Activated CD8-positive, alpha-beta T cell treated with anti-CD3 and anti-CD28 coated beads, Interleukin-2, amount 10 ng/mL, durations not matched to agents 7 days and 5 days (primary cell): ENCODE measurements around the gene NHERF2. TPM values are rescaled to one million over a fixed set of nuclear protein-coding genes. Genes with fewer than 3 reads are reported as not detected.

ENCODE experiments used
- ATAC-seq: fragments of 150-1000 bp; cut with Tn5 transposase; one replicate; pipeline ENCODE4 v1.10.0; 2021; ENCODE audit warnings: moderate library complexity
- CTCF ChIA-PET: fragments of 350-600 bp; sonication (Branson Sonifier 250); formaldehyde crosslinking; loops from one replicate; lab custom pipeline; 2021; ENCODE audit warnings: antibody characterized with exemption; lab: Charles Lee
- POLR2A ChIA-PET: fragments of 350-600 bp; sonication (Branson Sonifier 250); formaldehyde crosslinking; loops from one replicate; lab custom pipeline; 2021; ENCODE audit warnings: antibody characterized with exemption; lab: Charles Lee
- DNase-seq: peaks from one replicate; pipeline ENCODE4 v3.0.0-alpha.2; 2020
- H3K27ac Mint-ChIP-seq: one replicate; pipeline ENCODE4 v1.8.0; 2021; ENCODE audit warnings: mild to moderate bottlenecking, mixed read lengths
- H3K27me3 Mint-ChIP-seq: one replicate; pipeline ENCODE4 v1.8.0; 2021; ENCODE audit warnings: low read depth, mixed read lengths
- H3K36me3 Mint-ChIP-seq: one replicate; pipeline ENCODE4 v1.8.0; 2021; ENCODE audit warnings: low read depth, mixed read lengths
- H3K4me1 Mint-ChIP-seq: one replicate; pipeline ENCODE4 v1.8.0; 2021; ENCODE audit warnings: low read depth, mixed read lengths
- H3K4me3 Mint-ChIP-seq: one replicate; pipeline ENCODE4 v1.8.0; 2021; ENCODE audit warnings: mild to moderate bottlenecking, mixed read lengths
- H3K9me3 Mint-ChIP-seq: one replicate; pipeline ENCODE4 v1.8.0; 2022; ENCODE audit warnings: mixed read lengths; ENCODE audit not compliant: insufficient read depth
- total RNA-seq, 2 experiments: library from RNA; stranded (reverse); gene quantifications; one replicate each; pipeline ENCODE4 v1.2.3, GENCODE V29; 2021

The NHERF2 gene
- total RNA-seq, 2 experiments from 2014 or later: 1.4 to 2.8 TPM

GRCh38 chr16:1991588-1991947, 35.1 kb upstream of the NHERF2 start:
- peaks cover 12% of the 10 kb centered on the region for H3K36me3 Mint-ChIP-seq
- no peak for DNase-seq
- H3K4me3 Mint-ChIP-seq: peak overlapping the region; percentile 69
- H3K4me1 Mint-ChIP-seq: peaks cover 25% of the 10 kb centered on the region
- ChIA-PET POLR2A (interaction anchor here (1.1 to 6.5 kb wide), 5 partner anchors 13 to 164 kb away, joined by 4 to 44 read pairs (median 5); partner anchors contain the start of genes RPS2, TBL3 and TRAF7), CTCF (interaction anchor here (1.1 to 3.1 kb wide), 3 partner anchors 12 to 156 kb away, joined by 3 to 21 read pairs (median 6); no protein-coding TSS in a partner anchor)
- H3K27me3 Mint-ChIP-seq: peaks cover 10% of the 10 kb centered on the region
- peak overlapping the region; percentile 78 for H3K27ac Mint-ChIP-seq
- H3K9me3 Mint-ChIP-seq: no peaks in the 10 kb centered on the region
- no peak for ATAC-seq

GRCh38 chr16:1991948-1992703, 34.6 kb upstream of the NHERF2 start:
- ChIA-PET CTCF (interaction anchor here (1.1 to 3.1 kb wide), 2 partner anchors 11 to 148 kb away, joined by 6 to 21 read pairs; no protein-coding TSS in a partner anchor), POLR2A (interaction anchor here (0.5 to 6.5 kb wide), 5 partner anchors 17 to 411 kb away, joined by 3 to 44 read pairs (median 4); partner anchors contain the start of genes RPS2, TBL3, TRAF7 and ZNF598)
- Mint-ChIP-seq H3K9me3 (no peaks in the 10 kb centered on the region), H3K4me1 (peaks cover 30% of the 10 kb centered on the region), H3K27ac (no peak overlapping the region), H3K27me3 (peaks cover 10% of the 10 kb centered on the region), H3K36me3 (peaks cover 10% of the 10 kb centered on the region), H3K4me3 (peak overlapping the region; percentile 69)
- DNase-seq (peak; percentile 97), ATAC-seq (peak; percentile 78)

- peaks cover 13% of the 10 kb centered on the region for H3K36me3 Mint-ChIP-seq
- H3K27me3 Mint-ChIP-seq: peaks cover 10% of the 10 kb centered on the region
- H3K27ac Mint-ChIP-seq: no peak overlapping the region
- ChIA-PET CTCF (interaction anchor here (1.1 to 3.1 kb wide), 2 partner anchors 11 to 147 kb away, joined by 6 to 21 read pairs; no protein-coding TSS in a partner anchor), POLR2A (interaction anchor here (0.5 to 6.5 kb wide), 4 partner anchors 17 to 412 kb away, joined by 3 to 44 read pairs (median 4); partner anchors contain the start of genes RPS2 and ZNF598)
- DNase-seq (no peak), ATAC-seq (no peak)
- peaks cover 33% of the 10 kb centered on the region for H3K4me1 Mint-ChIP-seq
- no peaks in the 10 kb centered on the region for H3K9me3 Mint-ChIP-seq
- H3K4me3 Mint-ChIP-seq: no peak overlapping the region
Measured at GRCh38 chr16:1992704-1993317, 33.9 kb upstream of the NHERF2 start.

- DNase-seq (no peak), ATAC-seq (no peak)
- peak overlapping the region; percentile 35 for H3K27ac Mint-ChIP-seq
- H3K9me3 Mint-ChIP-seq: no peaks in the 10 kb centered on the region
- ChIA-PET POLR2A (interaction anchor here (0.6 to 6.5 kb wide), 4 partner anchors 11 to 1325 kb away, joined by 3 to 44 read pairs (median 4); partner anchors contain the start of gene RPS2), CTCF (interaction anchor here (1.3 kb wide), 1 partner anchor 10 kb away, joined by 14 read pairs; no protein-coding TSS in a partner anchor)
- no peak overlapping the region for H3K4me3 Mint-ChIP-seq
- H3K36me3 Mint-ChIP-seq: peaks cover 15% of the 10 kb centered on the region
- peaks cover 7% of the 10 kb centered on the region for H3K27me3 Mint-ChIP-seq
- H3K4me1 Mint-ChIP-seq: peaks cover 33% of the 10 kb centered on the region
Measured at GRCh38 chr16:1993731-1994131, 33.0 kb upstream of the NHERF2 start.

- Mint-ChIP-seq H3K27ac (no peak overlapping the region), H3K36me3 (peaks cover 31% of the 10 kb centered on the region), H3K4me1 (peaks cover 15% of the 10 kb centered on the region), H3K4me3 (no peak overlapping the region), H3K9me3 (no peaks in the 10 kb centered on the region), H3K27me3 (no peaks in the 10 kb centered on the region)
- ChIA-PET CTCF (interaction anchor here (1.8 kb wide), 1 partner anchor 10 kb away, joined by 6 read pairs; no protein-coding TSS in a partner anchor), POLR2A (no interaction called here)
- DNase-seq (no peak), ATAC-seq (no peak)
Measured at GRCh38 chr16:1997494-1998359, 29.0 kb upstream of the NHERF2 start.

- Mint-ChIP-seq H3K4me1 (peaks cover 15% of the 10 kb centered on the region), H3K9me3 (no peaks in the 10 kb centered on the region), H3K27ac (no peak overlapping the region), H3K36me3 (peaks cover 31% of the 10 kb centered on the region), H3K4me3 (no peak overlapping the region), H3K27me3 (no peaks in the 10 kb centered on the region)
- ChIA-PET CTCF (no interaction called here), POLR2A (no interaction called here)
- DNase-seq (no peak), ATAC-seq (no peak)
Measured at GRCh38 chr16:1998360-1998835, 28.3 kb upstream of the NHERF2 start.

- H3K27me3 Mint-ChIP-seq: no peaks in the 10 kb centered on the region
- peaks cover 31% of the 10 kb centered on the region for H3K36me3 Mint-ChIP-seq
- ChIA-PET CTCF (no interaction called here), POLR2A (no interaction called here)
- H3K4me1 Mint-ChIP-seq: peaks cover 16% of the 10 kb centered on the region
- H3K9me3 Mint-ChIP-seq: no peaks in the 10 kb centered on the region
- no peak overlapping the region for H3K27ac Mint-ChIP-seq
- ATAC-seq: no peak
- no peak overlapping the region for H3K4me3 Mint-ChIP-seq
- no peak for DNase-seq
Measured at GRCh38 chr16:1998852-1999801, 27.6 kb upstream of the NHERF2 start.

GRCh38 chr16:1999866-2000514, 26.7 kb upstream of the NHERF2 start:
- POLR2A ChIA-PET: interaction anchor here (1.3 to 1.4 kb wide), 2 partner anchors 12 to 35 kb away, joined by 3 to 5 read pairs; partner anchors contain the start of gene RPS2
- no peaks in the 10 kb centered on the region for H3K9me3 Mint-ChIP-seq
- H3K27ac Mint-ChIP-seq: no peak overlapping the region
- CTCF ChIA-PET: interaction anchor here (1.3 kb wide), 1 partner anchor 140 kb away, joined by 5 read pairs; no protein-coding TSS in a partner anchor
- DNase-seq: no peak
- no peak overlapping the region for H3K4me3 Mint-ChIP-seq
- no peak for ATAC-seq
- H3K27me3 Mint-ChIP-seq: no peaks in the 10 kb centered on the region
- peaks cover 33% of the 10 kb centered on the region for H3K36me3 Mint-ChIP-seq
- H3K4me1 Mint-ChIP-seq: peaks cover 18% of the 10 kb centered on the region

GRCh38 chr16:2001035-2001434, 25.7 kb upstream of the NHERF2 start:
- ChIA-PET POLR2A (interaction anchor here (1.3 to 1.4 kb wide), 2 partner anchors 13 to 36 kb away, joined by 3 to 5 read pairs; partner anchors contain the start of gene RPS2), CTCF (interaction anchor here (1.3 kb wide), 1 partner anchor 139 kb away, joined by 5 read pairs; no protein-coding TSS in a partner anchor)
- Mint-ChIP-seq H3K27ac (no peak overlapping the region), H3K4me3 (no peak overlapping the region), H3K4me1 (peaks cover 23% of the 10 kb centered on the region), H3K36me3 (peaks cover 29% of the 10 kb centered on the region), H3K27me3 (no peaks in the 10 kb centered on the region), H3K9me3 (no peaks in the 10 kb centered on the region)
- no peak for DNase-seq
- no peak for ATAC-seq
